ENCODE results near the gene MVB12B. TPM values are rescaled to one million over a fixed set of nuclear protein-coding genes. Genes with fewer than 3 reads are reported as not detected.

MVB12B gene
- total RNA-seq, 1 donor from 2014 or later, result 20.2 TPM

GRCh38 chr9:126318858-126319257, 7.8 kb upstream of the MVB12B start:
- no peaks in the 10 kb centered on the region for H3K36me3 Mint-ChIP-seq (ENCODE audit: unreplicated experiment)
- peaks cover 3% of the 10 kb centered on the region for H3K27me3 Mint-ChIP-seq (ENCODE audit: unreplicated experiment)
- TF ChIP-seq CTCF (IDR thresholded peaks at IDR 0.05), result no peak
- DNase-seq (ENCODE audit: extremely low spot score, unreplicated experiment), result no peak
- H3K27ac Mint-ChIP-seq (ENCODE audit: unreplicated experiment), result no peak overlapping the region
- H3K4me3 Mint-ChIP-seq (ENCODE audit: unreplicated experiment), result no peak overlapping the region
- peaks cover 4% of the 10 kb centered on the region for H3K9me3 Mint-ChIP-seq (ENCODE audit: unreplicated experiment)
- H3K4me1 Mint-ChIP-seq (ENCODE audit: unreplicated experiment), result no peaks in the 10 kb centered on the region

- peaks cover 7% of the 10 kb centered on the region for H3K9me3 Mint-ChIP-seq (ENCODE audit: unreplicated experiment)
- H3K27ac Mint-ChIP-seq (ENCODE audit: unreplicated experiment), result no peak overlapping the region
- H3K27me3 Mint-ChIP-seq (ENCODE audit: unreplicated experiment), result peaks cover 3% of the 10 kb centered on the region
- TF ChIP-seq CTCF (IDR thresholded peaks at IDR 0.05), result no peak
- H3K4me1 Mint-ChIP-seq (ENCODE audit: unreplicated experiment), result no peaks in the 10 kb centered on the region
- no peak overlapping the region for H3K4me3 Mint-ChIP-seq (ENCODE audit: unreplicated experiment)
- H3K36me3 Mint-ChIP-seq (ENCODE audit: unreplicated experiment), result no peaks in the 10 kb centered on the region
- DNase-seq (ENCODE audit: extremely low spot score, unreplicated experiment), result no peak
Measured at GRCh38 chr9:126319671-126320070, 7.0 kb upstream of the MVB12B start.

- TF ChIP-seq CTCF (IDR thresholded peaks at IDR 0.05), result no peak
- Mint-ChIP-seq H3K36me3 (ENCODE audit: unreplicated experiment) (no peaks in the 10 kb centered on the region), H3K27me3 (ENCODE audit: unreplicated experiment) (peaks cover 3% of the 10 kb centered on the region), H3K4me1 (ENCODE audit: unreplicated experiment) (no peaks in the 10 kb centered on the region), H3K9me3 (ENCODE audit: unreplicated experiment) (peaks cover 7% of the 10 kb centered on the region), H3K27ac (ENCODE audit: unreplicated experiment) (no peak overlapping the region), H3K4me3 (ENCODE audit: unreplicated experiment) (no peak overlapping the region)
- no peak for DNase-seq (ENCODE audit: extremely low spot score, unreplicated experiment)
Measured at GRCh38 chr9:126320158-126320922, 6.3 kb upstream of the MVB12B start.

- Mint-ChIP-seq H3K36me3 (ENCODE audit: unreplicated experiment) (no peaks in the 10 kb centered on the region), H3K27ac (ENCODE audit: unreplicated experiment) (no peak overlapping the region), H3K9me3 (ENCODE audit: unreplicated experiment) (peaks cover 7% of the 10 kb centered on the region), H3K4me1 (ENCODE audit: unreplicated experiment) (peaks cover 3% of the 10 kb centered on the region), H3K4me3 (ENCODE audit: unreplicated experiment) (no peak overlapping the region), H3K27me3 (ENCODE audit: unreplicated experiment) (peaks cover 3% of the 10 kb centered on the region)
- DNase-seq (ENCODE audit: extremely low spot score, unreplicated experiment), result no peak
- TF ChIP-seq CTCF (IDR thresholded peaks at IDR 0.05), result no peak
Measured at GRCh38 chr9:126321742-126322141, 4.9 kb upstream of the MVB12B start.

GRCh38 chr9:126325821-126326220, 808 bp upstream of the MVB12B start:
- Mint-ChIP-seq H3K9me3 (ENCODE audit: unreplicated experiment) (peaks cover 7% of the 10 kb centered on the region), H3K36me3 (ENCODE audit: unreplicated experiment) (peaks cover 8% of the 10 kb centered on the region), H3K27me3 (ENCODE audit: unreplicated experiment) (no peaks in the 10 kb centered on the region), H3K4me1 (ENCODE audit: unreplicated experiment) (peaks cover 32% of the 10 kb centered on the region), H3K4me3 (ENCODE audit: unreplicated experiment) (peak overlapping the region; percentile 75), H3K27ac (ENCODE audit: unreplicated experiment) (peak overlapping the region; percentile 85)
- no peak for DNase-seq (ENCODE audit: extremely low spot score, unreplicated experiment)
- no peak for TF ChIP-seq CTCF (IDR thresholded peaks at IDR 0.05)

Measured in osteocyte (in vitro differentiated cells).